Measurements from ENCODE around the gene USPL1.

Gene USPL1

GRCh38 chr13:30615481-30615865, 2.2 kb upstream of the USPL1 start:
- Histone ChIP-seq H3K79me1 (replicated peaks; ENCODE audit: low read length, poor library complexity, severe bottlenecking) (peaks cover 13% of the 10 kb centered on the region), H4K8ac (ENCODE audit: low read length) (no peak overlapping the region)
- DNase-seq, result peak; percentile 16

GRCh38 chr13:30615866-30616541, 1.7 kb upstream of the USPL1 start:
- Histone ChIP-seq H3K4me2 (ENCODE audit: low read length, poor library complexity, severe bottlenecking) (peak overlapping the region; percentile 80), H3K27ac (ENCODE audit: low read length, poor library complexity, severe bottlenecking) (peak overlapping the region; percentile 53), H4K8ac (ENCODE audit: low read length) (no peak overlapping the region), H3K9me3 (ENCODE audit: control insufficient read depth, low read length) (no peaks in the 10 kb centered on the region), H2BK120ac (ENCODE audit: low read depth, low read length) (no peak overlapping the region), H2BK12ac (ENCODE audit: low read length in 2 of 2) (no peak overlapping the region), H3K9ac (ENCODE audit: low read length) (peak overlapping the region; percentile 100), H3K4me3 (ENCODE audit: insufficient read depth in 1 of 2, low read depth in 1 of 2, low read length in 2 of 2) (peak overlapping the region in 1 of 2 experiments; percentile 95), H2BK15ac (ENCODE audit: low read depth, poor library complexity, severe bottlenecking) (no peak overlapping the region), H2BK5ac (ENCODE audit: low read depth, low read length, poor library complexity, severe bottlenecking) (no peak overlapping the region), H3K4me1 (ENCODE audit: control insufficient read depth, insufficient read depth, low read depth, low read length) (no peaks in the 10 kb centered on the region), H3K27me3 (ENCODE audit: control insufficient read depth in 1 of 2, insufficient read depth in 1 of 2, low read length in 2 of 2) (no peaks in the 10 kb centered on the region), H4K91ac (ENCODE audit: low read length) (no peak overlapping the region), H3K18ac (ENCODE audit: low read depth in 1 of 2, low read length in 2 of 2) (peak overlapping the region in 1 of 2 experiments; percentile 62), H3K79me1 (replicated peaks; ENCODE audit: low read length, poor library complexity, severe bottlenecking) (peaks cover 13% of the 10 kb centered on the region), H3K36me3 (ENCODE audit: control insufficient read depth in 1 of 2, insufficient read depth in 2 of 2, low read depth in 1 of 2, low read length in 2 of 2) (no peaks in the 10 kb centered on the region), H3K4ac (ENCODE audit: low read depth in 1 of 2, low read length in 2 of 2) (no peak overlapping the region), H3K23ac (ENCODE audit: low read length in 2 of 2) (no peak overlapping the region), H2AK5ac (ENCODE audit: low read length, severe bottlenecking) (no peak overlapping the region), H3K14ac (ENCODE audit: low read length in 2 of 2) (no peak overlapping the region), H2AFZ (ENCODE audit: low read depth, low read length) (no peak overlapping the region)
- peak; percentile 52 for DNase-seq
- under 1% methylated on average over 4 of the region's 7 CpGs for WGBS

More at GRCh38 chr13:30615481-30615865, 2.2 kb upstream of the USPL1 start:
- H3K36me3 ChIP-seq (ENCODE audit: control insufficient read depth in 1 of 2, insufficient read depth in 2 of 2, low read depth in 1 of 2, low read length in 2 of 2), result no peaks in the 10 kb centered on the region
- no peak overlapping the region for H2BK12ac ChIP-seq (ENCODE audit: low read length in 2 of 2)
- no peak overlapping the region for H3K18ac ChIP-seq (ENCODE audit: low read depth in 1 of 2, low read length in 2 of 2)
- H3K4ac ChIP-seq (ENCODE audit: low read depth in 1 of 2, low read length in 2 of 2), result no peak overlapping the region
- H4K91ac ChIP-seq (ENCODE audit: low read length), result no peak overlapping the region
- no peak overlapping the region for H3K23ac ChIP-seq (ENCODE audit: low read length in 2 of 2)
- H2BK120ac ChIP-seq (ENCODE audit: low read depth, low read length), result no peak overlapping the region
- no peak overlapping the region for H3K27ac ChIP-seq (ENCODE audit: low read length, poor library complexity, severe bottlenecking)
- WGBS, result 100% methylated on average over 1 of the region's 4 CpGs
- H2BK15ac ChIP-seq (ENCODE audit: low read depth, poor library complexity, severe bottlenecking), result no peak overlapping the region
- no peak overlapping the region for H2AFZ ChIP-seq (ENCODE audit: low read depth, low read length)
- H3K9ac ChIP-seq (ENCODE audit: low read length), result peak overlapping the region; percentile 100
- peak overlapping the region in 1 of 2 experiments; percentile 95 for H3K4me3 ChIP-seq (ENCODE audit: insufficient read depth in 1 of 2, low read depth in 1 of 2, low read length in 2 of 2)
- no peaks in the 10 kb centered on the region for H3K27me3 ChIP-seq (ENCODE audit: control insufficient read depth in 1 of 2, insufficient read depth in 1 of 2, low read length in 2 of 2)
- no peak overlapping the region for H3K14ac ChIP-seq (ENCODE audit: low read length in 2 of 2)
- H3K4me2 ChIP-seq (ENCODE audit: low read length, poor library complexity, severe bottlenecking), result peak overlapping the region; percentile 80
- no peak overlapping the region for H2AK5ac ChIP-seq (ENCODE audit: low read length, severe bottlenecking)
- no peaks in the 10 kb centered on the region for H3K4me1 ChIP-seq (ENCODE audit: control insufficient read depth, insufficient read depth, low read depth, low read length)
- H3K9me3 ChIP-seq (ENCODE audit: control insufficient read depth, low read length), result no peaks in the 10 kb centered on the region
- H2BK5ac ChIP-seq (ENCODE audit: low read depth, low read length, poor library complexity, severe bottlenecking), result no peak overlapping the region

GRCh38 chr13:30616927-30617314, 799 bp upstream of the USPL1 start:
- peak; percentile 97 for DNase-seq

GRCh38 chr13:30618186-30618929, 638 bp downstream of the USPL1 start:
- Histone ChIP-seq H3K27ac (ENCODE audit: low read length, poor library complexity, severe bottlenecking) (peak overlapping the region; percentile 76), H3K4me2 (ENCODE audit: low read length, poor library complexity, severe bottlenecking) (peak overlapping the region; percentile 49)

More at GRCh38 chr13:30616927-30617314, 799 bp upstream of the USPL1 start:
- Histone ChIP-seq H3K4me2 (ENCODE audit: low read length, poor library complexity, severe bottlenecking) (peak overlapping the region; percentile 89), H3K14ac (ENCODE audit: low read length in 2 of 2) (peak overlapping the region in 1 of 2 experiments; percentile 95), H3K23ac (ENCODE audit: low read length in 2 of 2) (peak overlapping the region in 1 of 2 experiments; percentile 93), H2BK15ac (ENCODE audit: low read depth, poor library complexity, severe bottlenecking) (peak overlapping the region; percentile 55), H3K4me1 (ENCODE audit: control insufficient read depth, insufficient read depth, low read depth, low read length) (no peaks in the 10 kb centered on the region), H3K79me1 (replicated peaks; ENCODE audit: low read length, poor library complexity, severe bottlenecking) (peaks cover 11% of the 10 kb centered on the region), H2BK12ac (ENCODE audit: low read length in 2 of 2) (peak overlapping the region in 1 of 2 experiments; percentile 3), H3K18ac (ENCODE audit: low read depth in 1 of 2, low read length in 2 of 2) (peak overlapping the region; percentile 97 to 98), H2AK5ac (ENCODE audit: low read length, severe bottlenecking) (peak overlapping the region; percentile 70), H3K27ac (ENCODE audit: low read length, poor library complexity, severe bottlenecking) (peak overlapping the region; percentile 99), H4K8ac (ENCODE audit: low read length) (peak overlapping the region; percentile 95), H2BK5ac (ENCODE audit: low read depth, low read length, poor library complexity, severe bottlenecking) (peak overlapping the region; percentile 90), H3K27me3 (ENCODE audit: control insufficient read depth in 1 of 2, insufficient read depth in 1 of 2, low read length in 2 of 2) (no peaks in the 10 kb centered on the region), H4K91ac (ENCODE audit: low read length) (peak overlapping the region; percentile 96), H2AFZ (ENCODE audit: low read depth, low read length) (peak overlapping the region; percentile 72), H3K9me3 (ENCODE audit: control insufficient read depth, low read length) (no peaks in the 10 kb centered on the region), H2BK120ac (ENCODE audit: low read depth, low read length) (peak overlapping the region; percentile 65), H3K36me3 (ENCODE audit: control insufficient read depth in 1 of 2, insufficient read depth in 2 of 2, low read depth in 1 of 2, low read length in 2 of 2) (peaks cover 0 to under 1% of the 10 kb centered on the region in 2 experiments), H3K4me3 (ENCODE audit: insufficient read depth in 1 of 2, low read depth in 1 of 2, low read length in 2 of 2) (peak overlapping the region; percentile 71 to 95), H3K4ac (ENCODE audit: low read depth in 1 of 2, low read length in 2 of 2) (peak overlapping the region; percentile 92 to 94), H3K9ac (ENCODE audit: low read length) (peak overlapping the region; percentile 100)
- WGBS, result under 1% methylated on average over 12 of the region's 12 CpGs

More at GRCh38 chr13:30618186-30618929, 638 bp downstream of the USPL1 start:
- peak overlapping the region; percentile 73 to 95 for H3K4me3 ChIP-seq (ENCODE audit: insufficient read depth in 1 of 2, low read depth in 1 of 2, low read length in 2 of 2)
- H3K79me1 ChIP-seq (replicated peaks; ENCODE audit: low read length, poor library complexity, severe bottlenecking), result peaks cover 8% of the 10 kb centered on the region
- H2BK15ac ChIP-seq (ENCODE audit: low read depth, poor library complexity, severe bottlenecking), result peak overlapping the region; percentile 37
- peak overlapping the region; percentile 36 to 63 for H3K14ac ChIP-seq (ENCODE audit: low read length in 2 of 2)
- H4K91ac ChIP-seq (ENCODE audit: low read length), result peak overlapping the region; percentile 64
- no peaks in the 10 kb centered on the region for H3K27me3 ChIP-seq (ENCODE audit: control insufficient read depth in 1 of 2, insufficient read depth in 1 of 2, low read length in 2 of 2)
- no peak overlapping the region for H2BK12ac ChIP-seq (ENCODE audit: low read length in 2 of 2)
- H3K4me1 ChIP-seq (ENCODE audit: control insufficient read depth, insufficient read depth, low read depth, low read length), result no peaks in the 10 kb centered on the region
- peak overlapping the region; percentile 40 to 89 for H3K18ac ChIP-seq (ENCODE audit: low read depth in 1 of 2, low read length in 2 of 2)
- H4K8ac ChIP-seq (ENCODE audit: low read length), result no peak overlapping the region
- peak overlapping the region; percentile 98 for H3K9ac ChIP-seq (ENCODE audit: low read length)
- H2BK5ac ChIP-seq (ENCODE audit: low read depth, low read length, poor library complexity, severe bottlenecking), result peak overlapping the region; percentile 66
- peak overlapping the region; percentile 33 for H2AFZ ChIP-seq (ENCODE audit: low read depth, low read length)
- H3K23ac ChIP-seq (ENCODE audit: low read length in 2 of 2), result peak overlapping the region; percentile 9 to 65
- H2AK5ac ChIP-seq (ENCODE audit: low read length, severe bottlenecking), result no peak overlapping the region
- 1% methylated on average over 21 of the region's 21 CpGs for WGBS
- DNase-seq, result peak; percentile 41
- no peak overlapping the region for H2BK120ac ChIP-seq (ENCODE audit: low read depth, low read length)
- H3K4ac ChIP-seq (ENCODE audit: low read depth in 1 of 2, low read length in 2 of 2), result peak overlapping the region; percentile 10 to 52
- H3K9me3 ChIP-seq (ENCODE audit: control insufficient read depth, low read length), result no peaks in the 10 kb centered on the region
- H3K36me3 ChIP-seq (ENCODE audit: control insufficient read depth in 1 of 2, insufficient read depth in 2 of 2, low read depth in 1 of 2, low read length in 2 of 2), result peaks cover 0 to 15% of the 10 kb centered on the region in 2 experiments

All from mesenchymal stem cell (in vitro differentiated cells and primary cell).